ENCODE data around the gene MYO5A.

MYO5A gene

GRCh38 chr15:52360229-52361203, 168.2 kb downstream of the MYO5A start:
- DNase-seq = no peak

DNA sequence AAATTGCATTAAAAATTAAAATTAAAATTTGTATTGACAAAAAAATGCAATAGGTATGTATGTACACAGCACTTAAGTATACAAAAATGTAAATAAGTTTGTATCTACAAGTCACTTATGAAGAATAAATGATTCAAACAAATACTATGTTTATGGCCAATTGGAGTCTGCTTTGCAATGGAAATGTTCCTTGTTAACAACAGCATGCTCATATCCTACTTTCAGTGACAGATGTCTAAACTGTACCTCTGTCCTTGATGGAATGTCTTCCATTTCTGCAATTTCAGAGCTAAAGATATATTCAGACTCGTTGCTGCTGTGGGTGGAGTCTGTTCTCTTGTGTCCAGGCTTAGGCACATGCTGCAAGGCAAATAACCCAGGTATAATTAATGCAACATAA, 169.0 kb downstream of the MYO5A start:
- DNase-seq = no peak

- DNase-seq = no peak
Measured at GRCh38 chr15:52357949-52358348, 170.7 kb downstream of the MYO5A start.

GRCh38 chr15:52352086-52352485, 176.6 kb downstream of the MYO5A start:
- no peak for DNase-seq

GRCh38 chr15:52351206-52351908, 177.3 kb downstream of the MYO5A start:
- no peak for DNase-seq

DNA sequence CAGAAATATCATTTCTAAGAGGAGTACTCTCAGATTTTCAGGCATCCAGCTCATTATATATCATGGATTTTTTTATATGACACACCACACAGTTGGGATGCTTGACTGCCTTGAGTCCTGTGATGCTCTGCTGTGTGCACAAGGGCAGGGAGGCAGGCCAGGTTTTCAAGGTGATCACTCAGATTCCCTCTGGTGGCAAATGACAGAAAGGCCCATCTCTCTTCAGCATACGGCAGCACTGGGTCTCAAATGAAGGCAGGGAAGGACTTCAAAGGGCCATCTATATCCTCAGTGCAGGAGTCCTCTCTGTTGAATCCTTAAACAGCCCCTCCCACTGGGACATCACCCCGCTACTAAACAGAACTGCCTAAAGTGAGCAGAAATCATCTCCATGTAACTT, 178.3 kb downstream of the MYO5A start:
- DNase-seq = no peak

DNA sequence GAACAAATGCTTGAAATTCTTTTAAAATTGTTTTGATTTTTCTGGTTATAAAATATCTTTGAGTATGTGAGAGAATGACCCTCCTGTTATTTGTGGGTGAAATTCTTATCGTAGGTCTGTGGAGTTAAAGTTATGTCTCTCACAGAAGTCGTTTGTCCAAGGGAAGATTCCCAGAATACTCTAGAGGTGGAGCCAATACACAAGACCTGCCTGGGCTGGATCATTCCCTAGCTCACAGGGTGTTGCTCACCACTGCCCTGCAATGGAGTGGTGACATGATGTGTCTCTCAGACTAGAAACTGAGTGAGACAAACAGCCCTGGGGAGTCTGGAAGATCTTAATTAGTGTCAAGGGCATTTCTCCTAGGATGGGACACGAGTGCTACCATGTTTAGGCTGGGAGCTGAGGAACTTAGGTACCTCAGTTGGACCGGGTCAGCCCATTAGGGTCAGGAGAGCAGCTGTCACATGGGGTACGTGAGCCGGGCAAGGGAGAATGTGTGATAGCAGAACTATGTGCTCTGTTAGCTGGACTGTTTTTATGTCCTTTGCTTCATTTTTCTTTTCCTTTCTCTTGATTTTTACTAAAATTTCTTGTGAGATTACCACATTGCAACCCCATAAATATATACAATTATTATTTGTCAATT, 179.5 kb downstream of the MYO5A start:
- DNase-seq = no peak

DNA sequence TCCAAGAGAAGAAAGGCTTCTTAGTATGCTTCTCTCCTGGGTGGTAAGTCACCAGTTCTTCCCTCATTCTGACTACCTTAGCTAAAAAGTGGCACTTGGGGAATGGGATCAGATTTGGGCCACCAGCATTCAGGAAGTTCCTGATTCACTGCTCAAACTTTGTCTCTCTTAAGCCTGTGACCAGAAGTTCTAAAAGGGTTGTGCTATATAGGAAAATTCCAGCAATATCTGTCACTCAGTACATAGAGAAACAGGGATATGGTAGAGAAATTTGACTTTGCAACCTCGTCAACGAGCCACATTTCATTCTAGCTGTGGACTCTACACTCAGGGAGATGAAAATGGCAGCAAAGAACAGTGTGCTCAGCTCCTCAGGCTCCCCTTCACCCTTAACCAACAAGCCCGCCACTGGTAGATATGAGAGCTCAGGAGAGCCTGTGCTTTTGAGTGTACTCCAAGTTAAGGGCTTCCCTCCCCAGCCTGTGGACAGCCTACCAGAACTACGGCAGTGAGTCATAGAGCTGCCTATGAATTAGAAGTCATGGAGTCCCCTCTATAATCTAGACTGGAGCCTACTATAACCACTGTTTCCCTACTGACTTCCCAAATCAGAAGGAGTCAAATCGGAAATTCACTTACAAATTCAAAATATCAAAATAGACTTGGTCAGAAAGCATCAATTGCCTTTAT, 180.5 kb downstream of the MYO5A start:
- no peak for DNase-seq

GRCh38 chr15:52344592-52344991, 184.1 kb downstream of the MYO5A start:
- no peak for DNase-seq

DNA sequence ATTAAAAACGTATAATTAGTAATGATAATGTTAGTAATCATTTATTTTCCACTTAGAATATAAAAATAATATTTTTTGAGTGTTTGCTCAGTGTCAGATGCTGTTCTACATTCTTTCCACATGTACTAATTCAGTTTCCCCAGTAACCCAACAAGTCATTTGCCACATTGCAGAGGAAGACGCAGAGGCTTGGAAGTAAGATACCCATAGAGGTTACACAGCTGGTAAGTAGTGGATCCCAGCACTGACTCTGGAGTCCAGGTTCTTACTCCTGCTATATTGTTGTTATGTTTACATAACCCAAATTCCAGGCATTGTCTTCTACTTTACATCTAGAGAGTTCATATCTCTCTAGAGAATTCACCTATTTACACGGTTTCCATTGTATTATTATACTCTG, 184.8 kb downstream of the MYO5A start:
- no peak for DNase-seq

GRCh38 chr15:52340093-52340492, 188.6 kb downstream of the MYO5A start:
- no peak for DNase-seq

DNA sequence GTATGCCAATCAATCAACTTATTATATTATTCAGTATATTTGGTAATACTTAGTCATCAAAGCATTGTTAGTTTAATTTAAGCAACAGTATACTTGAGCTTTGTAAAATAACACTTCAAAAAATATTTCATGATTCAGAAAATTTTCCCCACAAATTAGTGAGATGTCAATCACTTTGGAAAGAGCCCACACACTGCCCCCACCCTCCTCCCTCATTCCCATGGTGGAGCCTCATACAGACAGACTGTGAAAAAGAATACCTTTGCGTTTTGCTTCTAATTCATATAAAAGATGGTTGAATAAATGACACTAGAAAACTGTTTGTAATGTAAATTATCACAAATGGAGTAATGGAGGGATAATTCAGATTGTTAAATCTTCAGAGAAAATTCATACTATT, 189.8 kb downstream of the MYO5A start:
- DNase-seq = no peak

GRCh38 chr15:52338058-52338457, 190.6 kb downstream of the MYO5A start:
- DNase-seq = no peak

DNA sequence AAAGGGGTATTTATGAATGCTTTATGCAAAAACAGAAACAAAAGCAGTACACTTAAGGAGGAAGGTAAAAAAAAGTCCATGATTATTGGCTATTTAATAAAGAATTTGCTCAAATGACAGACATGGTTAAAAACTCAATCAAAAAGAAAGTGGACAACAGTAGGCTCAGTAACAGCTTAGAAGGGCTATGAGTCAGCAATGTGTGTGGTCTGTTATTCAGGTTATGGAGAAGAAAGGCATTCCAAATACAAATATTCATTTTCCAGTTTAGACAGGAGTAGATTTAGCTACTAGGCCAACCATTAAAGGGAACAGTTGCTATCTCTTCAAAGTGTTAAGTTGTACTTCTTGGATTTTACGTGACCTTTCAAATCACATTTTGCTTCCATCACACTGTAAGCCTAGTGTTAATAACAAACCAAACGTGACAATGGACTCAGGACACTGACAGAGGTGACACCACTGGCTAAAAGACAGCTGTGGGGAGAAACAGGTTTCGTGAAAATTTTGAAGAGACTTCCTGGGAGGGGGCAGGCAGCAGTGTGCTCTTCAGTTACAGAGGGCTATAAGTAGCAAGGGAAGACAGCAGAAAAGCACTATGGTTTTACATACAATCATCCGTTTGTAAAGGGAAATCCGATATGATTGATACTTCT, 191.4 kb downstream of the MYO5A start:
- DNase-seq = no peak

DNA sequence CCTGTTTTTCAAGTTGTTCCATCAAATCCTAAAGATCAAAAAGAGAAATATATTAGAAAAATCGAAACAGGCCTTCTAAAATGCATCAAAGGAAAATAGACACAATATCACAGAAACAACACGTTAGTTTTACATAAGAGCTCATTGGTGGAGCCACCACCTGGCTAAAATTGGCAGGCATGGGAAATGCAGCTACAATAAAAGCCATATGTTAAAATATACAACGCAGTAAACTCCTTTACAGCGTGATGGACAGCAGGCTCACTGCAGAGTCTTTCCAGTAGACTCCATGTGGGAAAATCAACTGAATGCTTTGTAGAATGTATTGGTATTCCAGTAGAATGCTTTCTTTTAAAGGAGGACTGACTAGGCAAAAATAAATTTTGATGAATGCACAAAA, 192.2 kb downstream of the MYO5A start:
- DNase-seq = no peak

DNA sequence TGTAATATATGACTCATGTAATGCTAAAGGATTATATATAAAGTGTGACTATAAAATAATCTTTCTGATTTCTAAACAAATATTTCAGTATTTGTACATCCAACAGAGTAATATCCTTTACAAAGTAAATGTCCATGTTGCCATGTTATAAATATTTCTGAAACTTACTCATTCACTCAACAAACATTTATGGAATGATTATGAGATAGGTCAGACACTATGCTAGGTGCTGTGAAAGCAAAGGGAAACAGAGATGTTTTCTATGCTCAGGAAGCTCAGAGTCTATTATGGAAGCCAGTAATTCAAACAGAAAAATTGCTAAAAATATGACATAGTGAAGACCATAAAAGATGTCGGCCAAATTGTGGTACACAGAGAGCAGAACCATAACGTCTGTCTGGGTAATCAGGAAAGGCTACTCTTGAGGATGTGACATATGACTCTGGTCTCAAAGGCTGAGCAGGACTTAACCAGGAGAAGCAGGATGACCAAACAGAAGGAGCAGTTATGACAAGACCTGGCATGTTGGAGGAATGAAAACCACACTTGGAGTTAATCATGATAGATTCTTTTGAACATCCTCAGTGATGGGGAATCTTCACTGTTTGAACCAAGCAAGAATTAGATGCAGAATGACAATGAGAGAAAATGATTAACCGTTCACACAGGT, 194.1 kb downstream of the MYO5A start:
- no peak for DNase-seq

DNA sequence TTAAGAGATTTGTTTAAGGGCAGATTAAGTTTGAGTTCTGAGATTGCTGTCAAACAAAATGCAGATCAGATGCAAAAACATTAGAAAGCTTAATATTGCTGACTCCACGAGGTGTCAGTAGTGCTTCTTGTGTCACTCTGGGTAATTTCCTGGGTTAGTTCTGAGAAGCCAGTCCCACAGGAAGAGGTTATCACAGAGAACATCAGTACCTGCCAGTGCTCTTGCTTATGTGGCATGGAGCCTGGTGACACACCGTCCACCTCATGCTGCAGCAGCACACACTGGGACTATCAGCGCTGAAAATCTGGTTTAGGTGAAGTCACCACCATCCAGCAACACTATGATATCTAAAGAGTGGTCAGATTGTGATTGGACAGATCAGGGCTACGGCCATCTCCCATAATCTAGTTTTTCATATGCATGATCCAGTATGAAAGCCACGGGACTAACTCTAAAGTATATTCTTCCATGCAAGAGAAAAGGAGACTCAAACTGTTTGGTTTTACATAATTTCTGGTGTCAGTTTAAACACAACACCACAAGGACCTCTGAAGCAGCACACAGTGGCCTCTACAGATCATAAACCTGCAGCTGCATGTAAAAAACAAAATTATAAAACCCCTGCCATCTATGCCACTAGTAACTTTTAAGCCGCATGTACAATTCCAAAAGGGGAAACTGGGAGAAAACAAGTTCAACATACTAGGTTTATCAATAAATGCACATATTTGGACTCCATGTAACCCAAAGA, 197.0 kb downstream of the MYO5A start:
- DNase-seq = peak; percentile 20 to 37

DNA sequence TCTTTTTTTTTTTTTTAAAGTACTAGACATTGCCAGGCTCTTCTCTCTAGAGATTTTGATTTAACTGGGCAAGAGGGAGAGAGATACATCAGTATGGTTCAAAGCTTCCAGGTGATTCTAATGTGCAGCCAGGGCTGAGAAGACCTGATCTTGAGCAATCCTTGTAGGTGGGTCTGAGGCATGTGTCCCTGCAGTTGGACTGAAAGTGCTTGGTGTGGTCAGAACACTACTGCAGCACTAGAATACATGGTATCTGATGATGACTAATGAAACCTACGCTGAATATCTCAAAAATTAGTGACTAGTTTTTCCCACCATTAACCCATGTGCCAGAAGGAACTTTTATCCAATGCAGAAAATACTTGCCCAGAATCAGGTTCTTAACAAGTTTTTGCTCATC, 198.7 kb downstream of the MYO5A start:
- no peak for DNase-seq

GRCh38 chr15:52329150-52329549, 199.5 kb downstream of the MYO5A start:
- no peak for DNase-seq

- DNase-seq = no peak
Measured at GRCh38 chr15:52328680-52329079, 200.0 kb downstream of the MYO5A start.

DNA sequence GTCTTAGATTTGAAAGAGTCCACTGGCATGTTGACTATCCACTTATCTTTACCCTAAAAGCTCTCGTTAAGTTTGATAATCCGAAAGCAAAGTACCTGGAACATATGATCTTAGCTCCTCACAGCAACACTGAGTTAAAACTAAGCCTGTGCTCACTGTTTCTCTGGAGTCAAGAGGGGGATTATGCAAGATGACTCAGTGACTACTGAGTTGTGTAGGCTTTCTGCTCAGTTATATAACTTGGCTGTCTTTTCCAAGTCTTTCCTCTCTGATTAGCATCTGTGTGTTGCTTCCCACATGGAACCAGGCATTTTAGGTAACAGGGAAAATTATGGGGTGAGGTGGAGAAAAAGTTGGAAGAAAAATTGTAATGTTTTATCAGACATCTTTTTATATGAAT, 201.9 kb downstream of the MYO5A start:
- DNase-seq = no peak
